HepG2 (cell line): ENCODE results near the gene DNPH1. TPM values are rescaled to one million over a fixed set of nuclear protein-coding genes. Genes with fewer than 3 reads are reported as not detected.

Source experiments
- ATRX ChIP-seq: sonication (generic); formaldehyde crosslinking; IDR thresholded peaks from 2 replicates; pipeline ENCODE4 v1.4.0; 2020; ENCODE audit warnings: missing genetic modification reagents, borderline replicate concordance
- BATF2 ChIP-seq: sonication (generic); formaldehyde crosslinking; IDR thresholded peaks from 2 replicates; pipeline ENCODE4 v1.8.0; 2022; ENCODE audit warnings: mild to moderate bottlenecking, missing genetic modification reagents, moderate library complexity
- BCL6 ChIP-seq: IDR thresholded peaks from 2 replicates; pipeline ENCODE4 v1.6.1; 2016; ENCODE audit warnings: missing genetic modification reagents, missing compliant biosample characterization
- BORCS8-MEF2B ChIP-seq: sonication (generic); formaldehyde crosslinking; IDR thresholded peaks from 2 replicates; pipeline ENCODE4 v1.8.0; 2022; ENCODE audit warnings: mild to moderate bottlenecking, missing genetic modification reagents
- CENPX ChIP-seq: sonication (generic); formaldehyde crosslinking; IDR thresholded peaks from 2 replicates; pipeline ENCODE4 v1.9.0; 2021; ENCODE audit warnings: mild to moderate bottlenecking, missing genetic modification reagents, moderate library complexity
- DMTF1 ChIP-seq: sonication (generic); formaldehyde crosslinking; IDR thresholded peaks from 2 replicates; pipeline ENCODE4 v1.4.0; 2020; ENCODE audit warnings: mild to moderate bottlenecking, missing genetic modification reagents
- ELF3 ChIP-seq: IDR thresholded peaks from 2 replicates; pipeline ENCODE4 v1.6.1; 2016; ENCODE audit warnings: missing genetic modification reagents, missing compliant biosample characterization
- FLYWCH1 ChIP-seq: sonication (generic); formaldehyde crosslinking; IDR thresholded peaks from 2 replicates; pipeline ENCODE4 v1.8.1; 2023; ENCODE audit warnings: mild to moderate bottlenecking, missing genetic modification reagents
- FOXO1 ChIP-seq: sonication (generic); formaldehyde crosslinking; IDR thresholded peaks from 2 replicates; pipeline ENCODE4 v1.4.0; 2020; ENCODE audit warnings: missing genetic modification reagents
- KAT2B ChIP-seq: fragments of 150-350 bp; IDR thresholded peaks from 2 replicates; pipeline ENCODE4 v1.6.1; 2014; ENCODE audit warnings: low read depth, low read length, borderline replicate concordance
- KMT2A ChIP-seq: sonication (generic); formaldehyde crosslinking; IDR thresholded peaks from 2 replicates; pipeline ENCODE4 v1.4.0; 2020; ENCODE audit warnings: missing genetic modification reagents
- MYNN ChIP-seq: sonication (generic); formaldehyde crosslinking; IDR thresholded peaks from 2 replicates; pipeline ENCODE4 v1.4.0; 2020; ENCODE audit warnings: mild to moderate bottlenecking, low read depth, missing genetic modification reagents
- NFYB ChIP-seq: sonication (generic); formaldehyde crosslinking; IDR thresholded peaks from 2 replicates; pipeline ENCODE4 v1.4.0; 2020; ENCODE audit warnings: missing genetic modification reagents
- PITX1 ChIP-seq: sonication (generic); formaldehyde crosslinking; IDR thresholded peaks from 2 replicates; pipeline ENCODE4 v1.5.1; 2020; ENCODE audit warnings: mild to moderate bottlenecking, missing genetic modification reagents
- RAD21 ChIP-seq: fragments of 450-650 bp; formaldehyde crosslinking; IDR thresholded peaks from 2 replicates; pipeline ENCODE4 v1.5.0; 2020; ENCODE audit warnings: mild to moderate bottlenecking
- SMAD3 ChIP-seq: sonication (generic); formaldehyde crosslinking; IDR thresholded peaks from 2 replicates; pipeline ENCODE4 v1.4.0; 2020; ENCODE audit warnings: missing genetic modification reagents
- SOX5 ChIP-seq: IDR thresholded peaks from 2 replicates; pipeline ENCODE4 v1.6.1; 2016; ENCODE audit warnings: borderline replicate concordance
- ZBTB37 ChIP-seq: sonication (generic); formaldehyde crosslinking; IDR thresholded peaks from 2 replicates; pipeline ENCODE4 v1.4.0; 2020; ENCODE audit warnings: mild to moderate bottlenecking, missing genetic modification reagents
- ZBTB42 ChIP-seq: sonication (generic); formaldehyde crosslinking; IDR thresholded peaks from 2 replicates; pipeline ENCODE4 v1.5.0; 2020; ENCODE audit warnings: mild to moderate bottlenecking, missing genetic modification reagents
- ZKSCAN5 ChIP-seq: sonication (generic); formaldehyde crosslinking; IDR thresholded peaks from 2 replicates; pipeline ENCODE4 v1.5.1; 2020; ENCODE audit warnings: mild to moderate bottlenecking, missing genetic modification reagents
- ZNF224 ChIP-seq: sonication (generic); formaldehyde crosslinking; IDR thresholded peaks from 2 replicates; pipeline ENCODE4 v1.5.0; 2020; ENCODE audit warnings: mild to moderate bottlenecking, missing genetic modification reagents
- ZNF781 ChIP-seq: sonication (generic); formaldehyde crosslinking; IDR thresholded peaks from 2 replicates; pipeline ENCODE4 v1.5.1; 2020; ENCODE audit warnings: borderline replicate concordance, mild to moderate bottlenecking, missing genetic modification reagents; ENCODE audit errors: not compliant biosample characterization
- ZNF784 ChIP-seq: sonication (generic); formaldehyde crosslinking; IDR thresholded peaks from 2 replicates; pipeline ENCODE4 v1.5.1; 2020; ENCODE audit warnings: missing genetic modification reagents, mild to moderate bottlenecking, borderline replicate concordance
- polyA plus RNA-seq, 8 experiments: library from polyadenylated mRNA; depleted of rRNA in 3 of 8; stranded (reverse) in 7 of 8; unstranded in 1 of 8; fragments of >200 nt; fragmentation: Illumina TruSeq in 4 of 8; extraction: Trizol in 4 of 8; gene quantifications; 2 replicates each; pipeline versions ENCODE4 v1.2.1 to v1.2.3, GENCODE V29; 2011 to 2016; ENCODE audit warnings: low read depth in 4 of 8, missing spikeins in 1 of 8, mixed read lengths in 1 of 8; ENCODE audit not compliant: insufficient read depth in 1 of 8
- total RNA-seq, 5 experiments: library from RNA; depleted of rRNA; stranded (reverse); fragments of >200 nt; fragmentation: Illumina TruSeq; extraction: Trizol; gene quantifications; 2 replicates each; pipeline ENCODE4 v1.2.3, GENCODE V29; 2016; ENCODE audit warnings: low read depth in 1 of 5

Gene DNPH1
- total and polyA plus RNA-seq, 2 of the 13 experiments (the other 11 are each of a cell fraction or from before 2014, with no cell fraction given), result 56.5 to 75.1 TPM

GRCh38 chr6:43262000-43262779 lies 32.9 kb upstream of the DNPH1 start (continued):
- TF ChIP-seq ZBTB37 (CRISPR knock-in tag) (no peak), ZBTB42 (no peak), KAT2B (no peak), KMT2A (CRISPR knock-in tag) (peak; percentile 46), ELF3 (peak; percentile 55; the same call in 1 of the 2 replicates), ZNF781 (CRISPR knock-in tag) (no peak), MYNN (0 out of 2 replicates have a peak, but pooled peaks have one; percentile 63), NFYB (no peak), ATRX (CRISPR knock-in tag) (no peak), FLYWCH1 (CRISPR knock-in tag) (no peak), ZKSCAN5 (CRISPR knock-in tag) (no peak), PITX1 (CRISPR knock-in tag) (peak; percentile 69; the same call in 1 of the 2 replicates), SMAD3 (CRISPR knock-in tag) (peak; percentile 68; the same call in 1 of the 2 replicates), SOX5 (0 out of 2 replicates have a peak, but pooled peaks have one; percentile 23), BCL6 (0 out of 2 replicates have a peak, but pooled peaks have one; percentile 26), ZNF784 (0 out of 2 replicates have a peak, but pooled peaks have one; percentile 40), CENPX (CRISPR knock-in tag) (no peak), BORCS8-MEF2B (peak; percentile 21; the same call in 1 of the 2 replicates), ZNF224 (0 out of 2 replicates have a peak, but pooled peaks have one; percentile 12), DMTF1 (CRISPR knock-in tag) (no peak), RAD21 (CRISPR knock-in tag) (no peak), BATF2 (CRISPR knock-in tag) (no peak), FOXO1 (no peak; the same call in 1 of the 2 replicates)
